ENCODE results near the gene BOC.

DNA sequence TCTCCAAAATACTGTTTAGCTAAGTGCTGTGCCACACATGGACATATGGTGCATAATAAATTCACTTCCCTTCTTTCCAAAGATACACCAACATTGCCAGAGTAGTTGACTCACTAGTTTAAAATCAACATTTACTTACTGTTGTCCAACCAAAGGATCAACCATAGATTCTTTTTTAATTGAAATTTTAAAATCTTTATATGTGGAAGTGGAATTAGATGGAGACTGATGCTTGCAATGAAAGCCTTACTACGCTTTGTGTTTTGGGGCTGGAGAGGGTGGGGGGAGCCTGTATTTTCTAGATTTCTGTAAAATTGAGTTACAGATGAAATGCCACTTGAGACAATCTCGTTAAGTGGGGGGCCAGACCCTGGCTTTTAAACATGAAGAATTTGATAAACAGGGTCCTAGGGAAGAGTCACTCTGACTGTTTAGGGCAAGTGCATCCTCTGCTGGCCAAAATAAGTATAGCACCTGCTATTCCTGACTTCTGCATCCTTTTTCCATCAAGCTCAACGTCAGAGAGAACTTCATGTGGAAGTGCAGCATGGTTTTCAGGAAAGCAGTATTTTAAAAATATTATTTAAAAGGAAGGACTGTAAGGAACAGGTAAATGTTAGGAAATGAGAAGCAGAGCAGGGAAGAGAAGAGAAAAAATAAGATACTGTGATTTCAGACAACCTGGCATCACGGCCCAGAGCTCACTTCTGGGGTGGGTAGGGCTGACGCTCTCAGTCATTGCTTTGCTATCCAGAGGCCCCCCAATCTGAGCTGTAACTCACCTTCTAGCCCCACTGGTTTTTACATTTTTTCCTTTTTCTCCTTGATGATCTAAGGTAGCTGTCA lies 76.7 kb downstream of the BOC start:
- TF ChIP-seq, protein P1, sequence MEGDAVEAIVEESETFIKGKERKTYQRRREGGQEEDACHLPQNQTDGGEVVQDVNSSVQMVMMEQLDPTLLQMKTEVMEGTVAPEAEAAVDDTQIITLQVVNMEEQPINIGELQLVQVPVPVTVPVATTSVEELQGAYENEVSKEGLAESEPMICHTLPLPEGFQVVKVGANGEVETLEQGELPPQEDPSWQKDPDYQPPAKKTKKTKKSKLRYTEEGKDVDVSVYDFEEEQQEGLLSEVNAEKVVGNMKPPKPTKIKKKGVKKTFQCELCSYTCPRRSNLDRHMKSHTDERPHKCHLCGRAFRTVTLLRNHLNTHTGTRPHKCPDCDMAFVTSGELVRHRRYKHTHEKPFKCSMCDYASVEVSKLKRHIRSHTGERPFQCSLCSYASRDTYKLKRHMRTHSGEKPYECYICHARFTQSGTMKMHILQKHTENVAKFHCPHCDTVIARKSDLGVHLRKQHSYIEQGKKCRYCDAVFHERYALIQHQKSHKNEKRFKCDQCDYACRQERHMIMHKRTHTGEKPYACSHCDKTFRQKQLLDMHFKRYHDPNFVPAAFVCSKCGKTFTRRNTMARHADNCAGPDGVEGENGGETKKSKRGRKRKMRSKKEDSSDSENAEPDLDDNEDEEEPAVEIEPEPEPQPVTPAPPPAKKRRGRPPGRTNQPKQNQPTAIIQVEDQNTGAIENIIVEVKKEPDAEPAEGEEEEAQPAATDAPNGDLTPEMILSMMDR (IDR thresholded peaks at IDR 0.05; ENCODE audit: low read depth, low read length, poor library complexity, severe bottlenecking): peak; percentile 90
- TF ChIP-seq EZH2phosphoT487 (IDR thresholded peaks at IDR 0.05; ENCODE audit: borderline replicate concordance, low read length): no peak

Measured in DOHH2 (cell line).